GM18909 (cell line): ENCODE measurements around the gene ARHGEF3.
A peak's percentile ranks its signal among the peaks of the same experiment; 100 is the strongest.

Experiments
- ATAC-seq: cut with Tn5 transposase; IDR thresholded peaks from one replicate; pipeline ENCODE4 v1.9.1; 2021; ENCODE audit warnings: mild to moderate bottlenecking; ENCODE audit not compliant: unreplicated experiment, poor library complexity

The ARHGEF3 gene

DNA sequence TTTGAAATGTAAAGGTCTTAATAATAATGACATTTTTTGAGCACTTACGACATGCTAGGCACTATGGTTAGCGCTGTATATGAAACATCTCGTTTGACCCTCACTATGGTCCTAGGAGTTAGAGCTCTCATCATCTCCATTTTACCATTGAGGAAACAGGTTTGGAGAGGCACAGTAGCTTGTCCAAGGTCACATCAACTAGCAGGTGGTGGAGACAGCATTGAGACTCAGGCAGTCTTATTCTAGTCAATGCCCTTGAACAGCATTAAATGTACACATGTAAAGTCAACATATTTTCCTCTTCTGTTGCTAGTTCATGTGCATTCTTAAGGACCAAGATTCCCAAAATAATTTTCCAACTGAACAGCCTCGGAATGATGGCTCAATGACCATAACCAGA, 4.8 kb downstream of the ARHGEF3 start:
- ATAC-seq = no peak

- ATAC-seq = no peak
These were observed 5.5 kb downstream of the ARHGEF3 start for GRCh38 chr3:56796202-56796601.

DNA sequence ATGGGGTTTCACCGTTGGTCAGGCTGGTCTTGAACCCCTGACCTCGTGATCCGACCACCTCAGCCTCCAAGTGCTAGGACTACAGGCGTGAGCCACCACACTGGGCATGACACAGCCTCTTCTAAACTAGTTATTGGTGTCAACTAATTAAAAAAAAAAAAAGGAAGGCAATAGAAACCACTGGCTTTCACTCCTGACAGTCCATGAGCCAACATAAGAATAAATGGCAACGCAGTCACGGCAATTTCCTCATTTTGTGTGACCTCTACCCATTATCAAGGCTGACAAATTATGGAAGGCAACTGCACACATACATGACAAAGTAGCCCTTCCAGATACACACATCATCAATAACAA, 5.9 kb downstream of the ARHGEF3 start:
- ATAC-seq = no peak

- ATAC-seq = no peak
These were observed 6.5 kb downstream of the ARHGEF3 start for GRCh38 chr3:56795097-56795828.

- ATAC-seq = no peak
These were observed 9.6 kb downstream of the ARHGEF3 start for GRCh38 chr3:56792193-56792592.

DNA sequence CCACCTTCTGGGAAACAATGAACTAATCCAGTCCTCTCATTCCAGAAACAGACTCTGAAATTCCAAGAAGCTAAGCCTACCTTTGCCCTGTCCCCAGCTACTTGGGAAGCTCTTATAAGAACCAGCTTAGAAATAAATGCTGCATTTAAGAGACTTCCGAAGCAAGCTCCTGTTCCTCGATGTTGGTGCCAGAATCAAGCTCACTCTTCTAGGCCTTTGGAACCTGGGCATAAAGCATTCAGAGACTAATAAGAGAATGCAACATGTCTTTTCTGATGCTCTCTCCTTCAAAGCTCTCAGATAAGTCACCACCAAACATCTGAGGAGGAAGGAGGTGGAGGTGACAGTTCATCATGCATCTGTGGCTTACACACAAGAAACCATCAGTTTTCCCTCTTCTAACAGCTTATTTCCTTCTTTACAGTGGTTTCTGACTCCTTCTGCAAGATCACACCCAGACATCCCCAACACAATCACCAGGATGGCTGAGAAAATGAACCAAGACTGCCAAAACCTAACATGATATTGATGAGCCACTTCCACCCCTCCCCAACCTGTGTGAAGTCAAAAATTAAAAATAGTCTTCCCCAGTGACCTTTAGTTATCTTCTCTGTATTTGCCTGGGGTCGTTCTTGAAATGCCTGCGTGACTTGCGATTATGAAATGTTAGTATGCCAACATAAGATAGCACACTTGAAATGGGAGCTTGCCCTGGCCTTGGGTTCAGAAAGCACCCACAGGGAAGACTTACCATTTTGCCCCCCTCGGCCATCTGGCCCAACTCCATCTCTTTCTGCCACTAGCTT, 11.5 kb downstream of the ARHGEF3 start:
- no peak for ATAC-seq

DNA sequence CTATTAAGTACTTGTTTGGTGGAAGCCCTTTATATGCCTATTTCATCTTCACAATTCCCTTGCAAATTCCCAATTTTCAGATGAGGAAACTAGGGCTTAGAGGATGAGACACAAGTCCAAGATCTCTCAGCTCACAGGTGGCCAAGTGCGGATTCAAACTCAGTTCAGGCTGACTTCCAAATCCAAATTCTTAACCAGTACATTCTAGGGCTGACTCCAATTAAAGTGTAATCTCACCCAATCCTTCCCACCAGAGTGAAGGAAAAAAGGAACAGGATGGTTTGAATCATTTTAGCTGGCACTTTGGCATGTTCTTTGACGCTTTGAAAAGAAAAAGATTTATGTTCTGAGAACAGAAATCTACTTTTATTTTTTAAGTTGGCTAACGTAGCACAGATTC, 12.7 kb downstream of the ARHGEF3 start:
- ATAC-seq = no peak

DNA sequence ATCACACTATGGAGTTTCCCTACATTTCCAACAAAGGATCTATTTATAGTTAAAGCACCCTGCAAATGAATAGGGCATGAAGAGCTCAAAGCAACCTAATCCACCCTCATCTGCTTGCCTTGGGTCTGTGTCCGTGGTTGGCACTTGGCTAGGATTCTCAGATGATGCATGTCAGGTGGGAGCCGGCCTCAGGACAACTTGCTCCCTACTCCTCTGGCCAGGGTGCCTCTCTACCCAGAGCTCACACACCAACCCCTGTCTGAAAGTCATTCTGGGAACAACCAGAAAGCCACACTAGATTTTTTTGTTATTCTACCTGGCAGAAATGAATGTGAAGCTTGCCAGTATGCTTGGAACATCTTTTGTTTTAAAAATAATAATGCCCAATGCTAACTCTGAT, 13.2 kb downstream of the ARHGEF3 start:
- no peak for ATAC-seq

DNA sequence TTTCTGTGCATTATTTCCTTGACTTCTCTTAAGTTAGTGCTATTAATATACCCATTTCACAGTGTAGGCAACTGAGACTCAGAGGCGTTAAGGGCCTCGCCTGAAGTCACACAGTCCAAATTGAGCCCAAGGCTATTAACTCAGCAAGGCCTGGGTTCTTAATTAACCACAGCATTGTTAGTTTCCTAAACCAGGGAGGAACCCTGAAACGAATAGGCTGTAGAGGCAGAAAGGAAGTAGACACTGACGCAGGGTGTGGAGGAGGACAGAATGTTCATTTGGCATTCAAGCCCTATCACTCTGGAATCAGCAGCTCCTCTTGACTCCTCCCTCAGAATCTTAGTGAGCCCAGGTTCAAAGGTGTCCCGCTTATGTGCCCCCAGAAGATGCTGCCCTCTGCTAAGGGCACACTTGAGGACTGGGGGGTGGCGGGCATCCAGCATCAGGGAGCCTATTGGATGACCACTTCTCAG, 13.9 kb downstream of the ARHGEF3 start:
- ATAC-seq = no peak

- no peak for ATAC-seq
These were observed 14.4 kb downstream of the ARHGEF3 start for GRCh38 chr3:56787258-56787775.

- no peak for ATAC-seq
These were observed 16.2 kb downstream of the ARHGEF3 start for GRCh38 chr3:56785499-56785898.

GRCh38 chr3:56784448-56785001, 17.2 kb downstream of the ARHGEF3 start:
- no peak for ATAC-seq

GRCh38 chr3:56783644-56784447, 17.9 kb downstream of the ARHGEF3 start:
- peak; percentile 98 for ATAC-seq

DNA sequence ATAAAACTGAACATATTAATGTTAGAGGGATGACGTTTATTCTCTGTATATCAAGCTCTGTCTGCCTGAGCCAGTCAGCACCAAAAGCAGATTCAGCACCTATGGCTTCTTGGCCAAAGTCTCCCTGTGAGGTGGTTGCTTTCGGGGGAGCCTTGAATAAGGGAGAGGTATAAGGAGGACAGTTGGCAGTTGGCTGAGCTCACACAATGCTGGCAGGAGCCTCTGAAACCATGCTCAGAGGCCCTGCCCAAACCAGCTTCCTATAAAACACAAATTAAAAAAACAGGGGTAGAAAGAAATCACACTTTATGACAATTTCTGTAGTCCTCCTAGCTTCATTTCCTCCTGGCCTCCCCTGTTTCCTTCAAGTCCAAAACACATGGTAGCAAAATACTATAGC, 18.8 kb downstream of the ARHGEF3 start:
- no peak for ATAC-seq

GRCh38 chr3:56782215-56782614, 19.5 kb downstream of the ARHGEF3 start:
- ATAC-seq = no peak

- ATAC-seq = no peak
These were observed 20.0 kb downstream of the ARHGEF3 start for GRCh38 chr3:56781762-56782161.

DNA sequence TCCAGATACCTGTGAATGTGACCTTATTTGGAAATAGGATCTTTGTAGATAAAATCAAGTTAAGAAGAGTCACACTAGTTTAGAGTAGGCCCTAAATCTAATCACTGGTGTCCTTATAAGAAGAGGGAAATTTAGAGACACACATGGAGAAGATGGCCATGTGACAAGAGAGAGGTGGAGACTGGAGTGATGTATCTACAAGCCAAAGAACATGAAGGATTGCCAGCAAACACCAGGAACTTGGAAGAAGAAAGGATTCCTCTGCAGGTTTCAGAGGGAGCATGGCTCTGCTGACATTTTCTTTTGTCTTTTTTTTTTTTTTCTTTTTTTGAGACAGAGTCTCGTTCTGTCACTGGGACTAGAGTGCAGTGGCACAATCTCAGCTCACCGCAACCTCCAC, 20.8 kb downstream of the ARHGEF3 start:
- no peak for ATAC-seq

GRCh38 chr3:56778893-56779292, 22.9 kb downstream of the ARHGEF3 start:
- no peak for ATAC-seq

DNA sequence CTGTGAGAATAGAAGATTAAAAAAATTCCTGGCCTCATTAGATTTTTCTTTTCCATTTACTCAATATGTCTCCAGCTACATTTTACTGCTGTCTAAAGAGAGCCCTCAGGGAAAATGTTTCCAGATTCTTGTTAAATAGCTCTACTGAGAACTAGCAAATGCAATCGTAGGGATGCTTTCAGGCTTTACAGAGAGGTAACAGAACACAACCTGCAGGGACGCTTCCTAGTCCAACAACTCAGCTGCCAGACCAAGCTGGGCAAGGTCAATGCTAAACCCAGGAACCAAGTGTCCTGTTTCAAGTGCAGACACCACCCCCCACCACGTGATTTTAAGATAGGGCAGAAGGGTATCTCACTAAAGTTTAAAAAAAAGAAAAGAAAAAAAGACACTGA, 25.2 kb downstream of the ARHGEF3 start:
- ATAC-seq = no peak

DNA sequence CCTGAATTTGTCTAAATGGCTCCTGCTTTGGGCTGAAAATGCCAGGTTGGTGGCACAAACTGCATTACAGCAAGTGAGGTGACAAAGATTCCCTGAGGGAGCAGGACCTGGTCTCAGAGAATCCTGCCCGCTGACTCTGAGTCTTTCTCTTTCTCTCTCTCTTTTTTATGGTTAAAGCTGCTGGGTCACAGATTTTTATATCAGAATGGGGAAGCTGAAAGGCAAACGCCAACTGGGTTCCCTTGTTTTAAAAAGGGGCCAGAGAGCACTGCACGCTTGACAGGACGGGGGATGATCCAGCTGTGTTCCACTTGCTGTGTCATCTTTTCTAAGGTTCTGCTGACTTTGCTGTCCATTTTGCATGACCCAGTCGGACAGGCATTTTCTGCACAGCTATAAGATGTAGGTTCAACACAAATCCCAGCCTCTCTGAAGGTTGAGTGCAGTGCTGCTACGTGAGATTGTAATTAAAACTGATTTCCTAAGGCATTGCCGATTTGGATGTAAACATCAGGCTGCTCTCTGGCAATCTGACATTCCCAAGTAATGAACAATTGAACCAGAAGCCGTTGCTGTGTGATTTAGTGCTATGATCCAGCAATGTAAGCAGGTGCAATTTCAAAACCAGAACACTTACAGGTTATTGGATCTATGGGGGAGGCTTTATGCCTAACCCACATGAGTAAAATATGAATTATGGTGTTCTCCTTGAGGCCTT, 25.8 kb downstream of the ARHGEF3 start:
- ATAC-seq = no peak
